Subcutaneous adipose tissue (tissue), 4 donors: Measurements from ENCODE around the gene AMDHD2. TPM values are rescaled to one million over a fixed set of nuclear protein-coding genes. Genes with fewer than 3 reads are reported as not detected.

Source experiments
- total RNA-seq, 4 donors: library from RNA; depleted of rRNA; stranded (reverse); fragments of >200 nt; gene quantifications; one replicate each; pipeline ENCODE4 v1.1.0, GENCODE V29; 2016
- TF ChIP-seq, protein P1 (sequence below): fragments of 450-650 bp; IDR thresholded peaks from one replicate; pipeline ENCODE4 v1.5.1; 2016; ENCODE audit warnings: low read depth, mild to moderate bottlenecking, control low read depth, antibody characterized with exemption, moderate library complexity

The AMDHD2 gene
- total RNA-seq, 4 donors from 2014 or later = 19.4 to 60.5 (median 42.9) TPM

DNA sequence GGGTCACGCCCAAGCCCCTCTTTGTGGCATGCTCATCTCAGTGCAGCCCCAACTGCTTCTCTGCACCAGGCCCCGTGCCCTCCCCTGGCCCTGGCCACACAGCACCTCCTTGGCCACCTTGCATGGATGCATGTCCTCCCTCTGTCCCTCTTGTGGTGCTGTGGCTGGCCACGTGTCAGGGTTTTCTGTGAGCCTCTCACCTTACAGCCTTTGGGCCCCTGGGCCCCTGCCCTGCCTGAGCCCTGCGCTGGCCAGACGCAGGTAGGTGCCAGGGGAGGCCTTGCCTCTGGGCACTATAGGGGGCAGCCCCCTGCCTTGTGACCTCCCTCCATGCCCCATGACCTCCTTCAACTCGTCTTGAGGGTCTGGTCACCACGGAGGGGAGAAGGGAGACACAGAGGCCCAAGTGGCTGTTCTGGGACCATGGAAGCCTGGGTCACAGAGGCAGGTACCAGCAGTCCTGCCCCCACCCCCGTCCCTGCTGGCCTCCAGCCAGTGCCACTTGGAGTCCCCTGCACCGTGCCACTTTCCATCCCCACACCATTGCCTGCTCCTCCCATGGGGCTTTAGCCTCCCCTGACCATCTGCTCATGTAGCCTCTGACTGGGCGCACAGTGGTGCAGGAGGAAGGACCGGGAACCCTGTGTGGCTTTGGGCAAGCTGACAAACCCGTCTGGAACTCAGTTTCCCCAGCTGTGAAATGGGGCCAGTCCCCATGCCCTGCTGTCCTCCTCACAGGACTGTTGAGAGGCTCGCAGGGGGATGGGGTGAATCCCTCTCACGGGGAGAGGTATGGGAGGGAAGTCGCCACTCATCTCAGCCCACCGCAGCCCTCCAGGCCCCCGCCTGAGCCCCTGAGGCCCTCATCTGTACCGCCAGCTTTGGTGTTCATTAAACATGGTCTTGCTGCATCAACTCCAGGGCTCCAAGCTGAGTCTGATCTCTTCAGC lies 17.9 kb upstream of the AMDHD2 start:
- TF ChIP-seq, protein P1, sequence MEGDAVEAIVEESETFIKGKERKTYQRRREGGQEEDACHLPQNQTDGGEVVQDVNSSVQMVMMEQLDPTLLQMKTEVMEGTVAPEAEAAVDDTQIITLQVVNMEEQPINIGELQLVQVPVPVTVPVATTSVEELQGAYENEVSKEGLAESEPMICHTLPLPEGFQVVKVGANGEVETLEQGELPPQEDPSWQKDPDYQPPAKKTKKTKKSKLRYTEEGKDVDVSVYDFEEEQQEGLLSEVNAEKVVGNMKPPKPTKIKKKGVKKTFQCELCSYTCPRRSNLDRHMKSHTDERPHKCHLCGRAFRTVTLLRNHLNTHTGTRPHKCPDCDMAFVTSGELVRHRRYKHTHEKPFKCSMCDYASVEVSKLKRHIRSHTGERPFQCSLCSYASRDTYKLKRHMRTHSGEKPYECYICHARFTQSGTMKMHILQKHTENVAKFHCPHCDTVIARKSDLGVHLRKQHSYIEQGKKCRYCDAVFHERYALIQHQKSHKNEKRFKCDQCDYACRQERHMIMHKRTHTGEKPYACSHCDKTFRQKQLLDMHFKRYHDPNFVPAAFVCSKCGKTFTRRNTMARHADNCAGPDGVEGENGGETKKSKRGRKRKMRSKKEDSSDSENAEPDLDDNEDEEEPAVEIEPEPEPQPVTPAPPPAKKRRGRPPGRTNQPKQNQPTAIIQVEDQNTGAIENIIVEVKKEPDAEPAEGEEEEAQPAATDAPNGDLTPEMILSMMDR = no peak

DNA sequence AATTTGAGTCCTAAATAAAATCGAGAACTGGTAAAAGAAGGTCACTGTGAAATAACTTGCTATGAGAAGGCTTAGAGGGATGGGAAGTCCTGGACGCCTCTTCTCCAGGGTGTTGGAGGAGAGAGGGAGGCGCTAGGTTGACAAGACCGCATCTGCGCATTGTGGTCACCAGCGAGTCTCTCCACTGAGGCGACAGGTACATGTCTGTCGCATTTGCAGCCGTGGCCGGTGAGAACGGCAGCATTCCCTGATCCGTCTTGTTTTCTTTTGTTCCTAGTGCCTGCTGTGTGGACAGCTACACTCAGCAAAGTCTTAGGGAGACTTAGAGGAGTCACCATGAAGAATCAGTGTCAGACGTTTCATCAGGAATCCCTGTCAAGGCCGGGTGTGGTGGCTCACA lies 14.5 kb upstream of the AMDHD2 start:
- TF ChIP-seq, protein P1 = no peak

DNA sequence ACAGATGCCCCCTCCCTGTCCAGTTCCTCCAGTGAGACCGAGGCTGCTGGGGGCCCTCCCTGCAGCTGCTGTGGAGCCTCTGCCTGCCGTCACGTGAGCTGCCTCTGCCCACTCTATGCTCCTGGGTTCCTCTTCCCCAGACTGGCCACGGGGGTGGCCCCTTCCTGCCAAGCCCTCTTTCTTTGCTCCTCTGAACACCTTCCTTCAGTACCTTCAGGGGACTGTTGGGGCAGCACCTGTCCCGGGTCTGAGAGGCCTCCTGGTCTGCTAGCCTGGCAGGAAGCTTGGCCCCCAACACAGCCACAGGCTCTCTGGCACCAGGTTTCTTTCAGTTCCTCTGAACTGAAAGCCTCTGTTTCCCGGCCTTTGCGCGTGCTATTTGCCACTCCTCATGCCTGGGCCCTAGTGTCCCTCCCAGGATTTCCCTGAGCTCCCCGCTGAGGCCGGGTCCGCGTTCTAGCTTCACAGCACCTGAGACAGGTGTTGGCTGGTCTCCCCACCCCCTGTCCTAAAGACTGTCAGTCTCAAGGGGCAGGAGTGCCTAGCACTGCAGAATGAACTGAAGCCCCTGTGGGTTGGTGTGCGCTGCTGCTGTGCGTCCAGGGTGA lies 13.0 kb upstream of the AMDHD2 start:
- TF ChIP-seq, protein P1 = no peak

DNA sequence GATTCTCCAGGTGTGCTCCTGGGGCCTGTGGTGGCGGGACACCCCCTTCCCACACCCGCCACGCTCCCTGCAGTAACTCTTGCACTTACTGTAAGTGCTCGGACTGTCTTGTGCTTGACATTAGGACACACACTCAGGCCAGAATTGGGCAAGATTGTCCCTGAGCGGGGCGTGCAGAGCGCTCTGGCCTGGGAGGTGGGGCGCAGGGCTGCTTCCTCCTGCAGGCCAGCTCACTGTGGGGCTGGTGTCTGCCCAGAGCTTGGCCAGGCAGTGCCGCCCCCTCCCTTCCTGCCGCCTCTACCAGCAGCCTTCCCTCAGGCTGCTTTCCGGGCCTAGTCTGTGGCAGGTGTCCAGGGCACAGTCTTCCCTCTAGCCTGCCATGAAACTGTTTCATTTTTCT lies 12.5 kb upstream of the AMDHD2 start:
- TF ChIP-seq, protein P1 = no peak

DNA sequence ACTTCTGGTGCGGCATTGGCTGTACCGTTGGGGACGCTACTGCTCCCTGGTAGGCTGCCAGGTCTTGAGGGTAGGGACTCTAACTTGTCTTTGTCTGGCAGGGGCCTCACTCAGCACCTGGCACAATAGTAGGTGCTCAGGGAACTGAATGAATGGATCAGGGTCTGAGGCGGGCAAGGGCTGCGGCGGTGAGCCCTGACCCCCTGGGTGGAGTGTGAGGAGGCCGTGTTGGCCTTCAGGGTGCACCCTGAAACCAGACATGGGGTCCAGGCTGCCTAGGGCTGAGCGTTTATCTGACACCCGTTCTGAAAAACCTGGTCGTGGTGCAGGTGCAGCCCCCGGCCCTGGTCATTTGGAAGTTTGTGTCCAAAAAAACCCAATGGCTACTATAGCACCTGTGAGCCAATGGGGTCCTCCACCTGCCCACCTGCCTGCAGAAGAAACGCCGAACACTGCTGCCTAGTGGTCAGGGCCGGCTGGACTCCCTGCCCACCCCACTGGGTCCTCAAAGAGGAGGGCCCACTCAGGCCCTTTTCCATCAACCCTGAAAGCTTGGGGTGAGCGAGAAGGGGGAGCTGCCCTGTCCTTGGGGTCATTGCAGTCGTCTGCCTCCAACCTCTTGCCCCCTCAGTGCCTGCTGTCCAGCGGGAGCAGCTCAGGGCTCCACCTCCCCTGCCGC lies 11.3 kb upstream of the AMDHD2 start:
- TF ChIP-seq, protein P1 = no peak

DNA sequence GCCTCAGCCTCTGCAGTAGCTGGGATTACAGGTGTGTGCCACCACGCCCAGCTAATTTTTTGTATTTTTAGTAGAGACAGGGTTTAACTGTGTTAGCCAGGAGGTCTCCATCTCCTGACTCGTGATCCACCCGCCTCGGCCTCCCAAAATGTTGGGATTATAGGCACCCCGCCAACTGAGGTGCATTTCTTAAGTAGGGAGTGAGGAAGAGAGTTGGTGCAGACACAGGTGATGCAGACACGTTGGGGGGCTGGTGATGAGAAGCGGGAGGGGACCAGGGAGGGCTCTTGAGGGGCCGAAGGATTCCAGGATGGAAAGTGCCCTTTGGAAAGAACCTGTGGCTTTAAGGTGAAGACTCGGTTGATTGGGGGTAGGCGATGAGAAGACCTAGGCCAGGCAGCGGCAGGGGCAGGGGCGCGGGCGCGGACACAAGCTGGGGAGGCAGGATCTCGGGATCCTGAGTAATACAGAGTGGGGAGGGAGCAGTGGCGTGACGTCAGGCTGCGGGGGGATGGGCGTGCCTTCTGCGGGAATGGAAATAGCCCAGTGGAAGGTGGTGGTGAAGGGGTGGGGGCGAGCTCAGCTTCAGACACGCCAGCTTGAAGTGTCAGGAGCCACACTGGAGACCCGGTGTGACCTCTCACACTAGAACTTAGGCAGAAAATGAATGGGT lies 8.9 kb upstream of the AMDHD2 start:
- TF ChIP-seq, protein P1 = no peak
